HG02798 (cell line): ENCODE results near the gene IFI44.

Experiments used
- ATAC-seq: cut with Tn5 transposase; IDR thresholded peaks from one replicate; pipeline ENCODE4 v1.9.1; 2021; ENCODE audit warnings: mild to moderate bottlenecking; ENCODE audit not compliant: unreplicated experiment, poor library complexity

The IFI44 gene

DNA sequence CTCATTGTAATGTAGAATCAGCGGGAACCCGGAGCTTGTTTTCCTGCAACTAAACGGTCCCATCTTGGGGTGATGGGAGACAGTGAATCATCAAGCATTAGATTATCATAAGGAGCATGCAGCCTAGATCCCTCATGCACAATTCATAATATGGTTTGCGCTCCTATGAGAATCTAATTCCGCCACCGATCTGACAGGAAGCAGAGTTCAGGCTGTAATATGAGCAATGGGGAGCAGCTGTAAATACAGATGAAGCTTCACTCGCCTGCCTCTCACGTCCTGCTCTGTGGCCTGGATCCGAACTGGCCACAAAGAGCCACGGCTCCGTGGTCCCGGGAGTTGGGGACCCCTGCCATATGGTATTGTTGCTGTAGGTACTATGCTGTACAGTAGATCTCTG is 1.6 kb downstream of the IFI44 start:
- ATAC-seq: peak; percentile 41

DNA sequence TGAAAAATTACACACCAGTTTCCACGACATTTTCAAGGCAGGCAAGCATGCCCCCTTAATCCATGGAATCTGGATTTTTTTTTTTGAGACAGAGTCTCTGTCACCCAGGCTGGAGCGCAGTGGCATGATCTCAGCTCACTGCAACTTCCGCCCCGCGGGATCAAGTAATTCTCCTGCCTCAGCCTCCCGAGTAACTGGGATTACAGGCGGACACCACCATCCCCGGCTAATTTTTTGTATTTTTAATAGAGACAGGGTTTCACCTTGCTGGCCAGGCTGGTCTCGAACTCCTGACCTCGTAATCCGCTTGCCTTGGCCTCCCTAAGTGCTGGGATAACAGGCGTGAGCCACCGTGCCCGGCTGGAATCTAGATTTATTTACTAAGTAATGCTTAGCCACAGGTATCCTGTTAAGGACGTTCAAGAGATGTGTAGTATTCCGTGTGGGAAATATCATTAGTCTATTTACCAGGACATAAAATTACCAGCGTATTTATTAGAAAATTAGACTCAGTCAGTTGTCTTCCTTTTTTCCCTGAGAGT is 2.5 kb downstream of the IFI44 start:
- ATAC-seq: no peak

DNA sequence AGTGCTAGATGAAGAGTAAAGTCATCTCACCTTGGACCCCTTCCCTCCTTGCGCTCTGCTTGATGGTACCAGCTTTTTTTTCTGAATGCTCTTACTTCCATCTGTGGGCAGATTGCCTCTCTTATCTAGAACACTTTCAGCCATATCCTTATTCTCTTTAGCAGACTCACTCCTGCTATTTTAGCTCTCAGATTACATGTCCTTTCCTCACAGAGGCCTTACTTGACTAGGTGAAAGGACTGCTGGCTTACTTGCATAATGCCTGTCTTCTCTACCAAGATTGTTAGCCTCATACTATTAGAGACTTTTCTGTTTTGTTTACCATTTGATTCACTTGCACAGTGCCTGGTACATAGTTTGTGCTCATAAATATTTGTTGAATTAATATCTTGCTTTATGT is 9.3 kb downstream of the IFI44 start:
- no peak for ATAC-seq

DNA sequence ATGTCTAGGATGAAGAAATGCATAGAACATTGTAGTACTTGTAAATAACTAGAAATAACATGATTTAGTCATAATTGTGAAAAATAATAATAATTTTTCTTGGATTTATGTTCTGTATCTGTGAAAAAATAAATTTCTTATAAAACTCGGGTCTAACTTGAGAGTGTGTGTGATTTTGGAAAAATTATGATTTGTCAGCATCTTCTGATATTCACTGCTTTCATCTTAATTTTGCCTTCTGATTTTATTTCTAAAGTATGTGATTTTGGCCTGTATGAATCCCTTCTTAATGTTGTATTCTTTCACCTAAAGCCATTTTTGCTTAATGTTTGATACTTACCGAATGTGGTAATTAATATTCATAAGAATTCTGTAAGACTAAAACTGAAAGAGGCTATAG is 14.3 kb downstream of the IFI44 start:
- ATAC-seq: no peak

DNA sequence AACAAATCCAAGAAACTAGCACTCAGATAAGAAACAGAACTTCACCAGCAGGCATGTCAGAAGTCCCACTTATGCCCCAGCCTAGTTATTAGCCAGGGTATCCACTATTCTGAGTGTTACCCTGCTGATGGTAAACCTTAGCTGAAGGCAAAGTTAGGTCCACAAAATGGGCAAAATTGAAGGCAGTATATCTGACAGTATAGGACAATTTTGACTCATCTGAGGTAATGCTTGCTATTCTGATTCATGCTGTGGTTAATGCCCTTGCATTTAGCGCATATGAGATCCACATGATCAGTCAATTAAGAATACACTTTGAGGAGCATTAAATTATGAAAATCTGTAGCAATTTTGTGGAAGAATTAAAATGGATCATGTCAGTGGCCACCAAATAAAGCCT is 15.1 kb downstream of the IFI44 start:
- no peak for ATAC-seq

DNA sequence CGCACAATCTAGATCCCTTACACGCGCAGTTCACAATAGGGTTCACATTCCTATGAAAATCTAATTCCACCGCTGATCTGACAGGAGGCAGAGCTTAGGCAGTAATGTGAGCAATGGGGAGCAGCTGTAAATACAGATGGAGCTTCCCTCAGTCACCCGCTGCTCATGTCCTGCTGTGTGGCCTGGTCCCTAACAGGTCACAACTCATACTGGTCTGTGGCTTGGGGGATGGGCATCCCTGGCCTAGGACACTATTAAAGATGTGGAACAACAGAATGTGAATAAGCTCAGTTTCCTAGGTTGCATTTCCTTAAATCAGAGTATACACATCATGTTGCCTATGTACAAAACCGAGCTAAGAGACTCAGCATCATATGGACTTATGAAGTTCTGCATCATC is 16.2 kb downstream of the IFI44 start:
- no peak for ATAC-seq

DNA sequence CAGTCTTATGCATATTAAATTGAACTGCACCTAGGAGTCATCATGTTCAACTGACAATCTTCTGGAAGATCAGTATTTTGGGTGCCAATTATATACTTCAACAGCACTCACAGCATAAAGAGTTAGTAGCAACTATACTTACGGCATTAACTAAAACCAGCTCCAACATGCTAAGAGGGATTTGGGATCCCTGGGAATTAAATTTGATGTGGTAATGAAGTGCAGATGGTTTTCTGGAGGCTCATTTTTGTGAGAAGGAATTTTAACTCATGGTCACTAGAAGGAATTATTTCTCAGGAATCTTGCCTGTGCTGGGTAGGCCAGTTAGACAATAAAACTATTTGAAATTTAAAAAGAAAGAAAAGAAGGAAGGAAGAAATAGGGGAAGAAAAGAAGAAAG is 18.3 kb downstream of the IFI44 start:
- no peak for ATAC-seq

DNA sequence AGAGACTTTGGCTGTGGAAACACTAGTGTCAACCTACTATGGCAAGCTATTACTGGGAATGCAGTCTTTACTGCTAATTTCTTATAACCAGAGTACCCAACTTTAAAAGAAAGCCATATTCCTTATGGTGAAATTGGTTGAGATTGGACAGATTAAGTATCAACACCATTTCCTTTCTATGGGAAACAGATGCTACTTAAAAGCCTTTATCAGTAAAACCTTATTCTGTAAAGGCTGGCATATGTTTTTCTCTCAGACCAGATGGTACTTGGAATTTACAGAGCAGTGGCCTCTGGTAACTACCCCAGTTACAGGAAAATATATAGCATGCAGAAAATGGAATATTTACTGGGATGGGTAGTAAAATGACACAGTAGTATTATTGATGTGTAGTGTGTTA is 18.8 kb downstream of the IFI44 start:
- no peak for ATAC-seq

DNA sequence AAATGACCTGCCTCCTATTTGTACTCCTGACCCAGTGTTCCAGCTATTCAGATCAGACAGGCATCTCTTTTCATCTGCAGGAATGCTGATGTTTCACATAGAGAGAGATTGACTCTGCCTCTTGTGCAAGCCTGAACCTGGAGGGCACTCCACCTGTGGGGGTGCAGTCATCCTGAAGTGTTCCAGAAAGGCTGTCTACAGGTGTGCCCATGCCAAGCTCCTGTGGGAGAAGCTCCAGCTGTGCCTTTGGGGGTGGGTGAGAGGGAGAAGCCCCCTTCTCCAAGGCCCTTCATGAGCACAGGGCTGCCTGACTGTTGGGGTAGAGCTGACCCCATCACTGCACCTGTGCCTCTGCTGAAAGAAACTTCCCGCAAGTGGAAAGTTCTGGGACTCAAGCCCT is 22.8 kb downstream of the IFI44 start:
- ATAC-seq: no peak

DNA sequence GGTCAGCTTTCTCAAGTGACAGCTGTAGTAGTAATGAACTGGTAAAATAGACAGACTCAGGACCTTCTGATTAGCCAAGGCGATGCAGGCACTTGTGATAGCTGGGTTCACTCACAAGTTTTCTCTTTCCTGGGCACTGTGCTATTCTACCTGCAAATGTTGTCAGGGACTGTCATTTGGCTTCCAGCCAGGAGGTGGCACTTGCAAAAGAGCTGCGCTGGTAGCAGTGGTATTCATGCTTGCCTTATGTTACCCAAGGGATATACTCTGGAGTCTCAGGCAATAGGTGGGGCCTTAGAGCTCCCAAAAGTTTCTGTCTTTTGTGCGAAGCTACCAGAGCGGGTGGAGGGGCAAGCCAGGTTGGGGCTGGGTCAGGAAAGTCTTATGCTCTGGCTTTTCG is 23.5 kb downstream of the IFI44 start:
- ATAC-seq: no peak

DNA sequence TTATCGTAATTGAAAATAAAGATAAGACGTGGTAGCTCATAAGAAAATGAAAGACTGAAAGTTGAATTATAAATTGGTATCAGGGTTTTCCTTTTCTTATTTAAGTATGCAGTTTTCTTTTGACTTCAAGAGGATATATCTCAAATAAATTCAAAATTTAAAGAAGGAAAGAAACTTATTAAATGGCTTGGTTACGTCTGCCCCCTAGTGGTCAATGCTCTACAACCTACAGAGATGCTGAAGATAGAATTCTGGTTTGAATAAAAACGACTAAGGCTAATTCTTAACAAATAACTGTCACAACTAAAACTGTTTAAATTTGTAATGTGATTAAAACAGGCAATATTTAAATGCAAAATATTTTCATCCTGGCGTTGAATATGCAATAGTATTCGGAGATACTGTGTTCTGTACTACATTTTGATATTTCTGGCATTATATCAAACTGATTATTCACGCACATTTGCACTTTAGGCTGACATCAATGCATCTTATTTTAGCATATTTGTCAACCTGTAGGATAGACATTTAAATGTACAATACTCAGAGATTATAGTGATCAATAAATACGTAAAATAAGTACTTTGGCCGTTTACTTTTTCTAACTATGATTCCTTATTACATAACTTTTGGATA is 26.8 kb downstream of the IFI44 start:
- peak; percentile 34 for ATAC-seq

DNA sequence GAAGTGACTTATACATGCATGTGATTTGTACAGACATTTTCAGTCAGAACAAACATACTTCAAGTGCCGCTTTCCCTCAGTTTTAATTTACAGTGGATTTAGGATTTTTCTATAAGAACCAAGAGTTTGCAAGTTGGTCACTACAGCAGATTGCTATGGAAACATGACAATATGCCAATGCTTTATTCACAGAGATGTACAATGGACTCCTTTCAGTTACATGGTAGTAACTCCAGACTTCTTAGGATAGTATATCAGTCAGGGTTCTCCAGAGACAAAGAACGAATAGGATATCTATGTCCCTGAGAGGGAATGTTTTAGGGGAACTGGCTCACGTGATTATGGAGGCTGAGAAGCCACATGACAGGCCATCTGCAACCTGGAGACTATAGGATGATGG is 27.4 kb downstream of the IFI44 start:
- ATAC-seq: no peak

DNA sequence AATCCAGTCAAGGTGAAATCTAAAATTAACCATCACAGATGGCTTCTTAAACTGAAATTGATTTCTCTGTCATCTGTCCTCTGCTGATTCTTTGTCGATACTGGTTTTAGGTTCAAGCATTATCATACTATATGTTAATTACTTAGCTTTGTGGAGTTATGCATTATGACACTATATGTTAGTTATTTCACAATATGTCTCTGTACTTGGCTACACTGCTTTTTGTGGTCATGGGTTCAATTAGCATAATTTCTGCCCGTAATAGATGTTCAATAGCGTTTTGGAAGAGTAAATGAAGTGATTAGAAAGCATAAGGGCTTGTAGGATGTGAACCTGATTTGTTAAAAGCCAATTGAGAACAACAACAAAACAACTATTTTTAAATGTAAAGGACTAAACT is 28.2 kb downstream of the IFI44 start:
- ATAC-seq: no peak

DNA sequence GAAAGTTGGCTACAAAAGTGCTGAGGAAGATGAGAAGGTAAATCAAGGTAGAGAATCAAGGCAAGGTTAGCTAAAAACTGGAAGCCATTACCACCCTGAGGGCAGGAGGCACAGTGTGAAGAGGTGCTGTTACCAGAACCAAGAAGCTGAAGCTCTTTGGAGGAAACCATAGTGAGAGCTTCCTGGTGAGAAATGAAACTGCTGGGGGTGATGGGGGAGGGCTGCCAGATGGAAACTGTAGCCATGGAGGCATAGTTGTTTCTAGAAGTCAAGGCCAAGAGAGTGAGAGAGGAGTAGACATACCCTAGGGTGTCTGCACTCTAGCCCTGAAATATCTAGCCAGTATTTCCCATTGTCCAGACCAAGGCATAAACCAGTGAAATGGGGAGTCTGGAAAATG is 28.7 kb downstream of the IFI44 start:
- ATAC-seq: peak; percentile 84

DNA sequence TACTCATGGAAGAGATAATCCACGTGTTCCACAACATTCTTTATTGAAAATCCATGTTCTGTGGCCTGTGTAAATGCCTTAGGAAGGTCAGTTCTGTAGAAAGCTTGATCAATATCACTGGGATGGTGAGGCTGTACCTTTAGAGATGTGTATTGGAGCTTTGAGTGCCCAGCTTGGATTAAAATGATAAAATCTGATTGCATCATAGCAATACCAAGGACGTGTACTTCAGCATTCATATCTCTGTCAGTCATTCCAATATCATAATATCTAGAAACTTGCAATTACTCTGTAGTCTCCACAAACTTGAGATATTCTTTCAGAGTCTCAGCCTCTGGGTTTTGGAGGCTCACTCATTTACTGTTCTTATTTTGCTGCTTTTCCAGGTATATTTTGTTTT is 31.6 kb downstream of the IFI44 start:
- no peak for ATAC-seq

DNA sequence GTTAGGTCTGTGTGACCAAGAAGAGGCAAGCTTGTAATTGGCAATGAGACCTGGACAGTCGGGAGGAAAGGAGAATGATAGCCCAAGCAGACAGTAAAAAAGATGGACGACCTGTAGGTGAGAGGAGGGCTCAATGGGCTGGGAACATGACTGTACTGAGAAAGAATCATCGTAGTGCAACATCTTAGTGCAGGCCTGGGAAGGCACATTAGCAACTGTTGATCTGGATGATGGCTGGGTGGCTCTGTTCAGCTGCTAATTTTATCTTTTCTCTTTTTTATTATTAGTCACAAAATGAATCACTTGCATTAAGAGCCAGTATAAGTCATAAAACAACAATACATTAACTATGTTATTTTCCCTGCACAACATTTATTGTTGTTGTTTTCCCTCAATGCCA is 32.9 kb downstream of the IFI44 start:
- no peak for ATAC-seq

DNA sequence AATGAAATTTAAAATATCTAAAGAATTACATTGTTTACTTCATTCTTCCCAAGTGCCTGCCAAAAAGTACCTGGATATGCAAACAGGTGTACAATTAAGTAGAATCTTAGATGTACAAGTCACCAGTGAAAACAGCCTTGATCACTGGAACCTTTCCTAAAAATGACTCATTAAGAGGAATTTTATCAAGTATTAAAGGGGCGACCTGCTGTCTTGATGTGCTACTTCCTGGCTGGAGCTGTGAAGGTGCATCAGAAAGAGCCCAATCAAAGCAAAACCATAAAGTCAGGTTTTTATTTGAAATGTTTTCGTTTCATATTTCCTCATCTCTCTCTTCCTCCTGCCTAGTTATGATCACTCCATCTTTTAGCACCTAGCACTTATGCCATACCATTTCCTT is 33.4 kb downstream of the IFI44 start:
- no peak for ATAC-seq

DNA sequence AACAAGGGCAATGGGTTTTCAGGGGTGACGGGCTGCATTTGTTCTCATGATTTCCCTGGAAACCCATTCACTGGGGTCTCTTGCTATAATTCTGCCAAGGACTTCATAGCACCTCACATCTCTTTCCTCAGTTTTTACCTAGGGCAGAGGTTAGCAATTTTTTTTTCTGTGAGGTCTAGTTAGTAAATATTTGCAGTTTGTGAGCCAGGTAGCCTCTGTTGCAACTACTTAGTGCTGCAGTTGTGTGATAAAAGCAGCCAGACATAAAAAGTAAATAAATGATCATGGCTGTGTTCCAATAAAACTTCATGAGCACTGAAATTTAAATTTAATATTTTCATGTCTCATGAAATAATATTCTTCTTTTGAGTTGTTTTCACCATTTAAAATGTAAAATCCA is 37.7 kb downstream of the IFI44 start:
- no peak for ATAC-seq

DNA sequence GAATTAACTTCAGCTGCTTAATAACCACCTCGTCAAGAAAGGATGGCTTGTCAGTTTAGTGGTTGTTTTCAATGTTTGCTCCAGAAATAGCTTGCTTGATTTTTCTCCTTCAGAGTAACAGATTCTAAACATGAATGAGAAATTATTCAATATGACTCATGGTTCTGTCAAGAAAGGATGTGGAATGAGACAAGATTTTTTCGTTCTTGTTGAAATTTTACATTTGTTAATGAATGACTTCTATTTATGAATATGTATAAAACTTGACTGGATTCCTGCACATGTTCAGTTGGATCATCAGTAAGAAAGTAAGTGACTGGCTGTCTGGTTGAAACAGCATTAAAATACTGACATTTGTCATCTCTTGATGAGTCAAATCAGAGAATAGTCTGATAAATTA is 38.3 kb downstream of the IFI44 start:
- ATAC-seq: no peak

DNA sequence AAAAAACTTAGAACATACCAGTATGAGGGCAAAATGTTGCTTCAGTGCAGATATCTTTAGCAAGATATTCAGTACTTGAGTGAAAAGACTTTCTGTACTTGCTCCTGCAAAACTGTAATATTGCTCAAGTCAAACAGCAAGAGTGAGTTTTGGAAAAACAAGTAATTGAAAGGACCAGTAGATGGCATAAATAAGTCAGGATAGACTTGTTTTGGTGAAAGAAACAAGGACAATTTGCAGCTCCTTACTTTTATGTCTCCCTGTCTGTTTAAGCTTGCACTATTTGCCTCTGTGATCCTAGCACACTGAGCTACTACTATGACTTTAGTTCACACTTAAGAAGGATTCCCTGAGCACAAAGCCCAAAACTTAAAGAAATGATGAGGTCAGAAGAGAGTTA is 39.1 kb downstream of the IFI44 start:
- no peak for ATAC-seq

DNA sequence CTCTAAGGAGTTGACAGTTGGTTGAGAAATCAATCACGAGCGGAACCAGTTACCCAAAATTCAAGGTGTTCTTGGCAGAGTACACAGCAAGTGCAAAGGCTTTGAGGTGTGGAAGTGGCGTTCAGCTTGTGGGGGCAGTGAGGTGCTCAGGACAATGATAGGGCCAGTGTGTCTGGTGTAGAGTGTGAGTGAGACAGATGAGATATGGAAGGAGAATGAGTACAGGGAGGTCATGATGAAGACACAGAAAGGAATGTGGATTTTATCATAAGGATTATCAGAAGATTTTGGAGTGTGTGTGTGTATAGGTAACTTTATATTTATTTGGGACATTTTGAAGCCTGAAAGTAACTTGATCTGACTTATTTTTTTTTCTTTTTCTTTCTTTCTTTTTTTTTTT is 40.9 kb downstream of the IFI44 start:
- no peak for ATAC-seq

DNA sequence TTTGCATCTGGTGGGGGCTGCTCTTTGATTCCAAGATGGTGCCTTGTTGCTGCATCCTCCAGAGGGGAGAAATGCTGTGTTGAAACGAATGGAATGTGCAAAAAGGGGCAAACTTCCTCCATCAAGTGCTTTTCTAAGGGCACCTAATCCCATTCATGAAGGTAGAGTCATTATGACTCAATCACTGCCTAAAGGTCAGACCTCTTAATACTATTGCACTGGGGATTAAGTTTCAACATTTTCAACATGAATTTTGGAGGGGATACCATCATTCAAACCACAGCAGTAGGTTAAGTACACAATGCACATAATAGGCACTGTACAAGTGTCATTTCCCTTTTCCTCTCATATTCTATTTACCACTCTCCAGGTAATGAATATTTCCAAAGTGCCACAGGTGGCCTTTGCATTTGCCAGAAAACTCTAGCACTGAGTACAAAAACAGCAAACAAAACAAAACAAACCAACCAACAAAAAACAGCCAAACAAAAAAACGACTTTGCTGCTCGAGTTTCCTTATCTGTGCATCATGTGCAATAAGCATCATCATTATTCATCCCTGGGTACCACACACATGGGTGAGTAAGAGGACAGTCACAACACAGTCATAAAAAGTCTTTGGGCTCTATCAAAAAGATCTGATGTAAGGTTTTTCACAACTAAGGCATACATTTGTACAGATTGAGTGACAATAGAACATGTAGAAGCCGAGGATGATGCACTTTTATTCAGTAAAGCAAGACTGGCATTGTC is 42.5 kb downstream of the IFI44 start:
- no peak for ATAC-seq
